Fibroblast of lung (primary cell): ENCODE data around the gene SH3RF1. TPM values are rescaled to one million over a fixed set of nuclear protein-coding genes. Genes with fewer than 3 reads are reported as not detected.

Source experiments
- DNase-seq, 2 donors: peaks; one replicate each; pipeline versions ENCODE4 v3.0.0 to v3.0.0-alpha.2; 2010; ENCODE audit warnings: low read depth in 2 of 2
- H2AFZ ChIP-seq: 2 replicates; pipeline ENCODE4 v1.5.1; 2012; ENCODE audit warnings: low read length, control low read depth, inconsistent platforms
- H3K27ac ChIP-seq: 2 replicates; pipeline ENCODE4 v1.5.1; 2011; ENCODE audit warnings: low read length, control low read depth; ENCODE audit not compliant: insufficient read depth
- H3K27me3 ChIP-seq: 2 replicates; pipeline ENCODE4 v1.5.1; 2011; ENCODE audit warnings: mild to moderate bottlenecking, low read length; ENCODE audit not compliant: control insufficient read depth, insufficient read depth
- H3K36me3 ChIP-seq: 2 replicates; pipeline ENCODE4 v1.5.1; 2011; ENCODE audit warnings: low read length; ENCODE audit not compliant: control insufficient read depth, insufficient read depth
- H3K4me1 ChIP-seq: 2 replicates; pipeline ENCODE4 v1.5.1; 2011; ENCODE audit warnings: low read length; ENCODE audit not compliant: control insufficient read depth, insufficient read depth; ENCODE audit errors: extremely low read depth
- H3K4me2 ChIP-seq: 2 replicates; pipeline ENCODE4 v1.5.1; 2011; ENCODE audit warnings: low read length, control low read depth; ENCODE audit not compliant: insufficient read depth; ENCODE audit errors: extremely low read depth
- H3K4me3 ChIP-seq, 4 experiments: fragments of 200-600 bp in 1 of 4; sonication (generic) in 1 of 4; replicated peaks in 1 of 4; 2 replicates each; pipeline ENCODE4 v1.5.1; 2011 to 2016; ENCODE audit warnings: low read length in 4 of 4, low read depth in 3 of 4, mild to moderate bottlenecking in 3 of 4, control low read depth in 2 of 4, inconsistent platforms in 1 of 4, mixed read lengths in 1 of 4; ENCODE audit not compliant: insufficient read depth in 1 of 4; ENCODE audit errors: control extremely low read depth in 1 of 4
- H3K79me2 ChIP-seq: 2 replicates; pipeline ENCODE4 v1.5.1; 2012; ENCODE audit warnings: mild to moderate bottlenecking, low read length, inconsistent platforms; ENCODE audit not compliant: control insufficient read depth, insufficient read depth
- H3K9ac ChIP-seq: 2 replicates; pipeline ENCODE4 v1.5.1; 2011; ENCODE audit warnings: mild to moderate bottlenecking, low read length, control low read depth; ENCODE audit not compliant: insufficient read depth
- H3K9me3 ChIP-seq: 2 replicates; pipeline ENCODE4 v1.5.1; 2012; ENCODE audit warnings: low read depth, low read length; ENCODE audit not compliant: control insufficient read depth, insufficient read depth
- H4K20me1 ChIP-seq: 2 replicates; pipeline ENCODE4 v1.5.1; 2011; ENCODE audit warnings: low read length; ENCODE audit not compliant: control insufficient read depth, insufficient read depth; ENCODE audit errors: extremely low read depth
- CTCF ChIP-seq, 2 donors: IDR thresholded peaks in 1 of 2; conservative IDR thresholded peaks in 1 of 2; 1 replicate in 1 of 2; 2 replicates in 1 of 2; pipeline ENCODE4 v1.5.1; 2011 to 2012; ENCODE audit warnings: low read length in 2 of 2, control low read depth in 1 of 2, inconsistent platforms in 1 of 2, low read depth in 1 of 2, mild to moderate bottlenecking in 1 of 2
- EZH2 ChIP-seq: IDR thresholded peaks from 2 replicates; pipeline ENCODE4 v1.5.1; 2012; ENCODE audit warnings: low read length, control low read depth, mild to moderate bottlenecking; ENCODE audit errors: missing control alignments
- polyA plus RNA-seq, 2 donors: library from polyadenylated mRNA; depleted of rRNA in 1 of 2; stranded (reverse) in 1 of 2; unstranded in 1 of 2; fragments of >200 nt; gene quantifications; 2 replicates each; pipeline ENCODE4 v1.2.1, GENCODE V29; 2011 to 2012; ENCODE audit warnings: missing spikeins in 1 of 2
- total RNA-seq: library from RNA; depleted of rRNA; stranded (reverse); fragments of >200 nt; gene quantifications from 2 replicates; pipeline ENCODE4 v1.2.1, GENCODE V29; 2014

The SH3RF1 gene
- total and polyA plus RNA-seq, 2 donors (not counting 1 experiment from before 2014, with no cell fraction given) = 13.0 to 18.8 TPM

DNA sequence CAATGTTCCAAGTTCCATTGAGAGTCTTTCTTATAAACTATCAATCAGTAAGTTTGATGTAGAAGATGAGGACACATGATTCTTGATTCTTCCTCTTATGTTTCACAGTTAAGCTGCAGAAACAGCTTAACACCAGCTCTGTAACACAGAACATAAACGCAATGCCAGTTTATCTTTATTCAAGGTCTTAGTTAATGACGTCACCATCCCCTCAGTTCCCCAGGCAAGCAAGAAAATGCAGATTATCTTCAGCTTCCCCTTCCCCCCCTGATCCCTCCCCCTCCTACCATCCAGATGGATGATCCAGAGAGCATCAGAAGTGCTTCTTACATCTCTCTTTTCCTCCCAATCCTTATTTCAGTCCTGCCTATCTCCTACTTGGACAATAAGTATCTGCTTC is 4.4 kb upstream of the SH3RF1 start:
- H3K27ac ChIP-seq = no peak overlapping the region
- H2AFZ ChIP-seq = no peak overlapping the region
- peaks cover 6% of the 10 kb centered on the region for H3K4me1 ChIP-seq
- H4K20me1 ChIP-seq = no peaks in the 10 kb centered on the region
- TF ChIP-seq EZH2 = no peak
- H3K9ac ChIP-seq = no peak overlapping the region
- peaks cover 5% of the 10 kb centered on the region for H3K79me2 ChIP-seq
- no peaks in the 10 kb centered on the region for H3K36me3 ChIP-seq
- H3K9me3 ChIP-seq = no peaks in the 10 kb centered on the region
- no peak overlapping the region for H3K4me2 ChIP-seq
- DNase-seq = no peak
- H3K4me3 ChIP-seq = no peak overlapping the region
- H3K27me3 ChIP-seq = no peaks in the 10 kb centered on the region

DNA sequence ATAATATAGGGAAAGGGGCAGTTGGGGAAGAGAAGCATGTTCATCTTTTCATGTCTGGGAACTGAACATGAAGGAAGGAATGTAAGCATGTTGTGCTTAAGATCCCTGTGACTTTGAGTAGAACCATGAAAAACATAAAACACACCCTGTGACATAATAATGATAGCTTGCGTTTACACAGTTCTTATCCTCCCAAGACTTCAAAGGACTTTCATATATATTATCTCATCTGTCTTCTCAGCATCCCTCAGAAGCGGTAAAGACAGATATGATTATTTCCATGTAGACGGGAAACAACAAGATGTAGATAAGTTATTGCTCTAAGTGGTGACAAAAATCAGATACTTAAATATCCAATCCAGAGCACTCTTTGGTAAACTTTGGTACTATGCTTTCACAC is 3.3 kb upstream of the SH3RF1 start:
- no peak overlapping the region for H3K4me2 ChIP-seq
- H3K27ac ChIP-seq = no peak overlapping the region
- H3K9me3 ChIP-seq = no peaks in the 10 kb centered on the region
- no peaks in the 10 kb centered on the region for H3K36me3 ChIP-seq
- no peak for TF ChIP-seq EZH2
- no peak for TF ChIP-seq CTCF (conservative IDR thresholded peaks at IDR 0.05 in 1 of 2, IDR thresholded peaks at IDR 0.05 in 1 of 2; ENCODE audit: low read depth in 1 of 2, low read length in 2 of 2)
- no peak for DNase-seq
- no peak overlapping the region for H2AFZ ChIP-seq
- no peak overlapping the region for H3K4me3 ChIP-seq
- H3K79me2 ChIP-seq = peaks cover 17% of the 10 kb centered on the region
- H3K4me1 ChIP-seq = peaks cover 6% of the 10 kb centered on the region
- H3K9ac ChIP-seq = no peak overlapping the region
- H3K27me3 ChIP-seq = no peaks in the 10 kb centered on the region
- no peaks in the 10 kb centered on the region for H4K20me1 ChIP-seq

DNA sequence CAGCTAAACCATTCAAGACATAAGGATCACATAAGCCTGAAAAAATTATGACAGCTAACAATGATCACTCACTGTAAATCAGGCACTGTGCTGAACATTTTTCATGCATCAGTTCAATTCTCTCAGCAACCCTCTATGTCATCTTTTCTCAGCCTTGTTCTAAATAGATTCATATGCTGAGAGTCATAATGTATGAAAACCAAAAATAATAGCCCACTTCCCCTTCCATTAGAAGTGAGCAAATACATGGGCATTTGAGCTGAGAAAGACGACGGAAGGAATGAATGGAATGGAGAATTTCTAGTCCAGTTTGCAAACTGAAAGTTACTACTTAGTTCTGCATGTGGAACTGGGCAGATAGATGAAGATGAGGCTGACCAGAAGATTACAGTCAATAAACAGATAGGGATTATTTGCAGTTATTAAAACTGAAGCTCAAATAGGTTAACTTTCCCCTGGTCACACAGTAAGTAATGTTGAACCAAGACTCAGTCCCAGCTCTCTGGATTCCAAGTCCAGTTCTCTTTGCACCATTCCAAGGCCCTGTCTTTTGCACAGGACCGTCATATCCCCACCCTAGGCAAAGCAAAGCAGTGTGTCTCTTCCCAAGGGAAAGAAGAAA is 1.6 kb upstream of the SH3RF1 start:
- H4K20me1 ChIP-seq = no peaks in the 10 kb centered on the region
- H3K27me3 ChIP-seq = no peaks in the 10 kb centered on the region
- H3K79me2 ChIP-seq = peaks cover 32% of the 10 kb centered on the region
- H2AFZ ChIP-seq = no peak overlapping the region
- peak overlapping the region in 2 of 4 experiments; percentile 54 to 89 for H3K4me3 ChIP-seq
- DNase-seq = peak; percentile 50 to 87
- no peaks in the 10 kb centered on the region for H3K36me3 ChIP-seq
- H3K4me2 ChIP-seq = peak overlapping the region; percentile 89
- peaks cover 6% of the 10 kb centered on the region for H3K4me1 ChIP-seq
- no peak overlapping the region for H3K9ac ChIP-seq
- H3K9me3 ChIP-seq = no peaks in the 10 kb centered on the region
- H3K27ac ChIP-seq = no peak overlapping the region
- TF ChIP-seq EZH2 (no peak), CTCF (conservative IDR thresholded peaks at IDR 0.05 in 1 of 2, IDR thresholded peaks at IDR 0.05 in 1 of 2; ENCODE audit: low read depth in 1 of 2, low read length in 2 of 2) (no peak)
